NB4 (cell line): Measurements from ENCODE around the gene HMG20A.

ENCODE experiments used
- CTCF ChIP-seq: IDR thresholded peaks from one replicate; pipeline ENCODE4 v1.5.1; 2012; ENCODE audit warnings: low read depth, low read length
- MAX ChIP-seq: IDR thresholded peaks from 2 replicates; pipeline ENCODE4 v1.6.1; 2011; ENCODE audit warnings: low read depth, low read length
- MYC ChIP-seq: IDR thresholded peaks from 2 replicates; pipeline ENCODE4 v1.6.1; 2011; ENCODE audit warnings: low read depth, low read length
- POLR2A ChIP-seq: IDR thresholded peaks from 2 replicates; pipeline ENCODE4 v1.6.1; 2011; ENCODE audit warnings: mild to moderate bottlenecking; ENCODE audit not compliant: insufficient read length; ENCODE audit errors: extremely low read depth

DNA sequence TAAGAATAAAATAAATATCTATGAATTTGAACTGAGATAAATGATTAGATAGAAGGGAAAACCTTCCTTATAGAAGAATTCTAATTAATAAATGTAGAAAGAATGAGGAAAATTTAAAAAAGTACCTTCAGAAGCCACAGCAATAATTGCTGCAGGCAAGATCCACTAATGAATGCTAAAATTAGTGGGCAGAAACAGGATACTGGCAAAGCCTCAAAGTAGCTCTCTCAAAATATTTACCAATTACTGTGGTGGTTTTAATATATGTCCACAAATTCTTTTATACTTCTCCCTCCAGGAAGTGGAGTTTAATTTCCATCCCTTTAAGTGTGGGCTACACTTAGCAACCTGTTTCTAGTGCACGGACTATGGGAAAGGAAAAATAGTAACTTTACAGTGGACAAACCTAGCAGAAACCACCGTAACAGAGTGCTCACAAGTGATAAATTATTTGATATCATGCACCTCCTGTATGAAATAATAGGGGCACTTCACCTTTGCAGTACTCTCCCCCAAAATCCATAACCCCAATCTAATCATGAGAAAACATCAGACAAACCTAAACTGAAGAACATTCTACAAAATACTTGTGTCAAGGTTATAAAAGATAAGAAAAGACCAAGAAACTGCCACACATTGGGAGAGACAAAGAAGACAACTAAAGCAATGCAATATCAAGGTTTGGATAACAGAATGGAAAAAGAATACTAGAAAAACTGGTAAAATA, 7.6 kb upstream of the HMG20A start:
- TF ChIP-seq CTCF (no peak), POLR2A (no peak), MAX (no peak), MYC (no peak)
